NCI-H187 (cell line): Measurements from ENCODE around the gene PMEPA1.

ENCODE experiments used
- DNase-seq, 2 experiments: peaks; one replicate each; lab custom pipeline; 2025; lab: John Stamatoyannopoulos, UW

Gene PMEPA1

DNA sequence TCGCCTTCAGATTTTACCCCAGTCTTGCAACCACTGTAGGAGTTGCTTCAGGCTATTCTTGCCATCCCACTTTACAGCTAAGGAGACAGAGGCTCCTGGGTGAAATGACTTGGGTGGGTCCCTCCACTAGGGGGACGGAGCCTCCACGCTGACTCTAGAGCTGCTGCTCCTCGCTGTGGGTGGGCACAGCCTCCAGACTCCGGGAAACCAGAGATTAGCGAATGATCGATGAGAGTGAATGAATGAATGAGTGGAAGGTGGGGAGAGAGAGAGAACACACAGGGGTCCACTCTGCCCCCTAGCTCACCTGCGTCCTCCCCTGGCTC lies 100.0 kb downstream of the PMEPA1 start:
- no peak for DNase-seq

- no peak for DNase-seq
These were observed 100.6 kb downstream of the PMEPA1 start for GRCh38 chr20:57609086-57609841.

GRCh38 chr20:57608516-57608915 lies 101.3 kb downstream of the PMEPA1 start:
- no peak for DNase-seq

DNA sequence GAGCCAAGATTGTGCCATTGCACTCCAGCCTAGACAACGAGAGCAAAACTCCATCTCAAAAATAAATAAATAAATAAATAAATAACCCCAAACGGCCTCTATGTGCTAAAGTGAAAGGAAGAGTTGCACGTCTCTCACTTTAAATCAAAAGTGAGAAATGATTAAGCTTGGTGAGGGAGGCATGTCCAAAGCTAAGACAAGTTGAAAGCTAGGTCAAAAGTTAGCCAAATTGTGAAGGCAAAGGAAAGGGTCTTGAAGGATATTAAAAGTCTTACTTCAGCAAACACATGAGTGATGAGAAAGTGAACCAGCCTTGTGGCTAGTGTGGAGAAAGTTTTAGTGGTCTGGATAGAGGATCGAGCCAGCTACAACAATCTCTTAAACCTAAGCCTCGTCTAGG lies 103.9 kb downstream of the PMEPA1 start:
- no peak for DNase-seq

DNA sequence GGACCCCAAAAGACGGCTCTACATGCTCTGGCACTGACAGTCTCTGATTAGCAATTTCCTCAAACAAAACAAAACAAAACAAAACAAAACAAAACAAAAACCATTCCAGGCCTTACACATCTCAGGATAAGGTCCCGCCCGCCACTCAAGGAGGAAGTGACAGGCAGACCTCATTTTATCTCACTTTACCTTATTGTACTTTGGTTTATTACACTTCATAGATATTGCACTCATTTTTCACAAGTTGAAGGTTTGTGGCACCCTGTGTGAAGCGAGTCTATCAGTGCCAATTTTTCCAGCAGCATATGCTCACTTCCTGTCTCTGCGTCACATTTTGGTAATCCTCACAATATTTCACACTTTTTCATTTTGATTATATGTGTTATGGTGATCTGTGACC lies 104.8 kb downstream of the PMEPA1 start:
- DNase-seq: no peak

GRCh38 chr20:57603120-57603519 lies 106.7 kb downstream of the PMEPA1 start:
- no peak for DNase-seq

GRCh38 chr20:57601737-57602136 lies 108.1 kb downstream of the PMEPA1 start:
- no peak for DNase-seq

GRCh38 chr20:57601211-57601570 lies 108.6 kb downstream of the PMEPA1 start:
- no peak for DNase-seq

GRCh38 chr20:57600320-57601210 lies 109.2 kb downstream of the PMEPA1 start:
- DNase-seq: no peak

- no peak for DNase-seq
These were observed 111.3 kb downstream of the PMEPA1 start for GRCh38 chr20:57598491-57598890.
